GM18951 (cell line): Measurements from ENCODE around the gene TBC1D1.

ENCODE experiments used
- POLR2A ChIP-seq: IDR thresholded peaks from 4 replicates; pipeline ENCODE4 v1.6.1; 2011; ENCODE audit warnings: mild to moderate bottlenecking; ENCODE audit not compliant: insufficient read length, insufficient read depth; ENCODE audit errors: extremely low read depth
- in situ Hi-C: fragments of 300-500 bp; cut with MboI; formaldehyde crosslinking; loops from one replicate; pipeline ENCODE4 v1.12.0; 2022; ENCODE audit warnings: low sequenced_read_pairs, mixed read lengths, inconsistent platforms; ENCODE audit not compliant: unreplicated experiment

Gene TBC1D1

DNA sequence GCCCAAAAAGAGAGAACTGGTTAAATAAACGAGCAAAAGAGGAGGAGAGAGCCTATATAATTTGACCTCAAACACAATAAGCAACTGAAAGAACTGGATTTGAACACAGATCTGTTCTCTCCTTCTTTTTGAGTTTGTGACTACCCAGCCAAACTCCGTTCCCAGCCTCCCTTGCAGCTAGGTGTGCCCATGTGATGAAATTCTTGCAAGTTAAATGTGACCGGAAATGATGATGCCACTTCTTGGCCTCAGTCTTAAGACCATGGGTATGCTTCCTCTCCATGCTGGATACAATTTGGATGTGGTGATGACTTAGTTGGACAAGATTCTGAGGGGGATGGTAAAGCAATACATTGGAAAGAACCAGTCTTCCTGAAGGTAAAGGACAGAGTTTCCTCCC, 273.5 kb downstream of the TBC1D1 start:
- in situ Hi-C loops: no loop called here
- TF ChIP-seq POLR2A: no peak

DNA sequence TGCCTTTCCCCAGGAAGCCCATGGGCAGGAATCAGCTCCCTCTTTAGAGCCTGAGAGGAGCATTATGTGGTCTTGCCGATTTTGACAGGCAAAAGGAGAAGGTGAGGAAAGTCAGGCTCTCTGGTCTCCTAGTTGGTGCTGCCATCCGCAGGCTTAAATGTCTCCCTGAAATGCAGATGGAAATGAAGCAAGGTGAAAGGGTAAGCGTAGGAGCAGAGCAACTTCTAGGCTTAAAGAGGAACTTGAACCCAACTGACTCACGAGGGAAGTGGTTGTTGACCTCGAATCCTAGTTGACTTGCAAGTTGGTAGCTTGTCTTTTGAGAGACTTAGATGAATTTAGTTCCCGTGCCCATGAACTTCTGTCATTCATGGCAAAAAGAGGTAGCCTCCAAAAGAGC, 275.2 kb downstream of the TBC1D1 start:
- TF ChIP-seq POLR2A: no peak
- in situ Hi-C loops: no loop called here

DNA sequence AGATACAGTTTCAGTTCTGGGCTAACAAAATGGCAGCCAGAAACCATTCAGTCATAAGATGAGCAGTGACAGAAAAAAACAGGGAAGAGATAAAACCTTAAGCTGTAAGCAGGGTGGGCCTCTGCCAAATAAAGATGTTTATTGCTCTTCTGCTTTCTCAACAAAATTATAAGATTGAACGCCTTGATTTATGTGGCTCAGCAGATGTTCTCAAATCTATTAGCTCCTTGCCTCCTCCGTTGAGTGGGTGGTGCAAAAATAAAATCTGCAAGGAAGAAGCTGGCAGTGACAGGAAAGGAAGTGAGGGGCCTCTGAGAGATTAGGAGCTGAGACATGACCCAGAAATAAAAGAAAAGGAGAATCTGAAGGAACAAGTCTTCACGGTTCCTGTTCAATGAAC, 275.9 kb downstream of the TBC1D1 start:
- in situ Hi-C loops: no loop called here
- TF ChIP-seq POLR2A: no peak

DNA sequence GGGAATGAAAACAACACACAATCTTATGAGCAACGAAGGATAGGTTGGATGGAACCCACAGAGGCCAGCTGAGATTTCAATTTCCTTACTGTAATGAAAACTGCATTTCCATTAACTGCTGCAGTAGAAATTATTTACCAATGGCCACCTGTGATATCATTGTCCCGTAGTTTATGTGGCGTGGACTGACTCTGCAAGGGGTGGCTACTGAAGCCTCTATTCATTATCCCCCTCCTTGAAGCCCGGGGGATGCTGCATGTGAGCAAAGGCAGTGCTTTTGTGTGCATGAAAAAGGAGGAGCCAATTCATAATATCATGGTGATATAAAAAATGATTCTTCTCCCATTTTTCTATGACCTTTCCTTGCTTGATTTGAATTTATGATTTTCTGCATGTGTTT, 277.1 kb downstream of the TBC1D1 start:
- no peak for TF ChIP-seq POLR2A
- in situ Hi-C loops: no loop called here

DNA sequence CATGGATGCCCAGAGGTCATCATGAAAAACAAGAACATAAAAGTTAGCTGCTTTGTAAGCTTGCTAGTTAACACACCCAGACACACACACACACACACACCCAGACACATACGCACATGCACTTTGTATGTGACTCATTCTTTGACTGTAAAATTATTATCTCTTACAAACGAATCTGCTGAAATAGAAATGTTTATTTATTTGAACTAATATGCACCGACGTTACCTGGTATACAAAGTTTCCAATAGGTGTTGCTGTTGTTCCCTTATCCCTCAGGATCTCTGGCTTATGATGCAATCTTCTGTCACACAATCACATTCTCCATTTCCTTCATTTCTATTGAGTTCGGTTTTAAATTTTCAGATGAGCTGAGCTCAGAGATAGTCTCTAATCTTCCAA, 278.6 kb downstream of the TBC1D1 start:
- in situ Hi-C loops: no loop called here
- no peak for TF ChIP-seq POLR2A

DNA sequence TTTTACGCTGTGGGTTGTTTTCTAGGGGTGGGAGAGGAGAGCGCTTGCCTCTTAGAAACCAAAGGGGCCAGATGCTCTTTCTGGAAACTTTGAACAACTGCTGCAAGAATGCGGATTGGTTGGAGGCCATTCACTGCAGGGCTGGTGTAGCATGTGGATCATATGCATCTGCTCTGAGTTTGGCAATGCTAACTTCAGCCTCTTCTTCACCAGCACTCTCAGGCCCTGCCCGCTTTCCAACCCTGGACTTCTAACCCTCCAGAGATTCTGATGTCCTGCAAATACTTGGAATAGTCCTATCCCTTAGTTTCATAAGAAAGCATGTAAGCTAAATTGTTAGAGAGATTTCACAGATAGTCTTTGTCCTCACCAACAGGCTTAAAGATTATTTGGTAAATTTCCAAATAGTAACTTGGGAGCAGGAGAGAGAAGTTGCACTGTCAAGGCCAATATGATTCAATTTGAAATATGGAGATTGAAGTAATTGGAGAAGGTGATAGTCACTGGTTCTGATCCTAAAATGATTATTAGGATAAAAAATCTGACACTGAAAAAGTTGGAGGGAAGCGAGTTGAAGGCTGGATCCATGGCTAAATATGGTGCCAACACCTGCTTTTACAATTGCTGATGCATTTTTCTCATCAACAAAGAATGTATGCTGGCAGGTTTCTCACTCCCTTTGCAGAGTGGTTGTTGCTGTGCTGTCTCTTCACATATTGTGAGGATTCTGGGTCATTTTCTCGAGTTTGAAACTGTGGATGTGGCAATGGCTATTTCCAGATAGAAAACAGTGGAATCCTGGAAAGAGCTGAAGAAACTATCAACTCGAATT, 279.7 kb downstream of the TBC1D1 start:
- no peak for TF ChIP-seq POLR2A
- in situ Hi-C loops: loop anchor here (10.0 kb wide), 2 partner anchors 504 to 564 kb away; no protein-coding TSS in a partner anchor

DNA sequence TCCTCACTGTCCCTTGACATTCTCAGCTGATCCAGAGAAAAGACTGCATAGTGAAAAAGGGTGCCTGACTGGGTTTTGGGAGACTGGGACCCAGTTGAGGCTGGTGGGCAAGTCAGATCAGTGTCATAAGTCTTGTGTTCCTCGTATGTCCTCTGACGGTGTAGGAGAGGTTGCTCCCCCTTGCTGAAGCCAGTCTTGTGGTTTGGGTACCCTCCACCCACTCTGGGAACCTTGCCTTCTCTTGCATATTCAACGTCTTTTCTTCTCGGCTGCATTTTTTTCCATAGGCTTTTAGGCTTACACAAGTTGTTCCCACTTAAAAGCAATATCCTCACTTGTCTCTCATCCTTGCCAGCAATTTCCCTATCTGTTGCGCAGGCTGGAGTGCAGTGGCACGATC, 281.2 kb downstream of the TBC1D1 start:
- in situ Hi-C loops: loop anchor here (10.0 kb wide), 2 partner anchors 503 to 563 kb away; no protein-coding TSS in a partner anchor
- no peak for TF ChIP-seq POLR2A

DNA sequence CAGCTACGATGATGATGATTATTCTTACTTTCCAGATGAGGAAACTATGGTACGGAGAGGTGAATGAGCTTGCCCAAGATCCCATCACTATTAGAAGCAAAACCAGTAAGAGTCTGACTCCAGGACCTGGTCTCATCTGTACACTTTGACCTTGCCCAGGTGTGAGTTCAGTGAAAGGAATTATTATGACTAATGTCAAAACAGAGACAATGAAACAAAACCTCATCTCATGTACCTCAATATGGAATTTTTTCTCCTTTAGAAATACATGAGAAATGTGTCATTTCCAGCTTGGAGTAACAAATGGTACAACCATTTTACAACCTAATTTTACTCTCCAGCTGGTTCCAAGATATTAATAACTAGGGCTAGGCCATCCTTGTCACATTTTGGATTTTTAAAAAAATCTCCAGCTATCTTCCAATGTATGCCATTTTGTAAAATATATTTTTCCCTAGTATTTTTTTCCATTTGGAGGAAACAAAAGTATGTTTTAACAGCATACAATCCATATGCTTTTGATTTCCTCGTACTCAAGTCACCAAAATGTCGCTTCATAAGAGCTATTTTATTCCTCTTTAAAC, 283.1 kb downstream of the TBC1D1 start:
- TF ChIP-seq POLR2A: no peak
- in situ Hi-C loops: loop anchor here (10.0 kb wide), 2 partner anchors 501 to 561 kb away; no protein-coding TSS in a partner anchor

DNA sequence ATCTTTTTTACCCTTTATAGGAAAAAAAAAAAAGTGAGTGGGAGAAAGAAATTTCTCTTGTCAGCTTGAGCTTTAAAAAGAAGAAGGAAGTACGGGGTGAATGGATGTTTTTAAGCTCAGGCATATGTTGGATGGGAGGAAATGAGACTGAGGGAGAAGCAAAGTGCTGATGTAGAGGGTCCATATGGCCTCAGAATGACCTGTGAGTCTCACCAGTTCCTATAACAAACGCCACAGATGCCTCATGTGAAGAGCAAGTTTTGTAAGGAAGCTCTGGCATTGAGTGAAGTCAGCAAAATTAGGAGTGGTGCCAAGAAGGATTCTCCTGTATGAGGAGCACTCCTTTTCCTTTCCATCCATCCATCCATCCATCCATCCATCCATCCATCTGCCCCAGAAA, 283.9 kb downstream of the TBC1D1 start:
- in situ Hi-C loops: loop anchor here (10.0 to 25.0 kb wide), 3 partner anchors 500 to 688 kb away; partner anchors contain the start of genes FAM114A1 and TLR6
- no peak for TF ChIP-seq POLR2A

DNA sequence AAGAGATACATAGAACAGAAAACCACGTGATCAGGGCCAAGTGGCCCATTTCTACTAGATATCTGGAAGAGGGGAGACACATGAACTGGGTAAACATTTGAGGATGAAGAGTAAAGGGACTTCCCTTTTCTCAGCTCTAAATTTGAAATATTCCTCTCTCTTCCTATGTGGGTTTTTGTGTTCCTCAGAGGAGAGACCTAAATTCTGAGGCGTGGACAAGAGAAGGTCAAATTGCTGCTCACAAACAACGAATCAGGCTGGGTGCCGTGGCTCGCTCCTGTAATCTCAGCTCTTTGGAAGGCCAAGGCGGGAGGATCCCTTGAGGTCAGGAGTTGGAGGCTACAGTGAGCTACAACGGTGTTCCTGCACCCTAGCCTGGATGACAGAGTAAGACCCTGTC, 285.3 kb downstream of the TBC1D1 start:
- in situ Hi-C loops: loop anchor here (10.0 to 25.0 kb wide), 3 partner anchors 499 to 686 kb away; partner anchors contain the start of genes FAM114A1 and TLR6
- TF ChIP-seq POLR2A: no peak

DNA sequence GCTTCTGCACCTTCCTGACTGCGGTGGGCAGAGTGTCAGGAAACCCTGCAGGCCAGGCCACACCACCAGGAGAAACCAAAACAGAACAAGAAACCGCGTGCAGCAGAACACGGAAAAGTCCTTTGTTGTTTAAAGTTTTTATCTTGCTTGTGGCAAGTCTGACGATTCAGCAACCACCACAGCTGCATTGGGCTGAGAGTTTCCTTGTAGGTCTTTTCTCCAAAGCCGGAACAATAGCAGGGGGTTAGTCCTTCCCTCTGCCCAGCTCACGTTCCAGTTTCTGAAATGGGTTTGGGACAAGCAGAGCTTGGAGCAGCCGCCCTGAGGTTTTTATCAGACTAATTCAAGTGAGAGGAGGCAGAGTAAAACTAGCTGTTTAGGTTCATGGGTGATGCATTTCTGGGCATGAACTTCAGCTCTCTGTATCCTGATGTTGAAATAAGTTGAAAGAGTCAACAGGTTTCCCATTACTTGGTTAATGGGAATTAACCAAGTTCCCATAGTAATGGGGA, 286.2 kb downstream of the TBC1D1 start:
- TF ChIP-seq POLR2A: no peak
- in situ Hi-C loops: loop anchor here (10.0 to 25.0 kb wide), 3 partner anchors 498 to 685 kb away; partner anchors contain the start of genes FAM114A1 and TLR6

DNA sequence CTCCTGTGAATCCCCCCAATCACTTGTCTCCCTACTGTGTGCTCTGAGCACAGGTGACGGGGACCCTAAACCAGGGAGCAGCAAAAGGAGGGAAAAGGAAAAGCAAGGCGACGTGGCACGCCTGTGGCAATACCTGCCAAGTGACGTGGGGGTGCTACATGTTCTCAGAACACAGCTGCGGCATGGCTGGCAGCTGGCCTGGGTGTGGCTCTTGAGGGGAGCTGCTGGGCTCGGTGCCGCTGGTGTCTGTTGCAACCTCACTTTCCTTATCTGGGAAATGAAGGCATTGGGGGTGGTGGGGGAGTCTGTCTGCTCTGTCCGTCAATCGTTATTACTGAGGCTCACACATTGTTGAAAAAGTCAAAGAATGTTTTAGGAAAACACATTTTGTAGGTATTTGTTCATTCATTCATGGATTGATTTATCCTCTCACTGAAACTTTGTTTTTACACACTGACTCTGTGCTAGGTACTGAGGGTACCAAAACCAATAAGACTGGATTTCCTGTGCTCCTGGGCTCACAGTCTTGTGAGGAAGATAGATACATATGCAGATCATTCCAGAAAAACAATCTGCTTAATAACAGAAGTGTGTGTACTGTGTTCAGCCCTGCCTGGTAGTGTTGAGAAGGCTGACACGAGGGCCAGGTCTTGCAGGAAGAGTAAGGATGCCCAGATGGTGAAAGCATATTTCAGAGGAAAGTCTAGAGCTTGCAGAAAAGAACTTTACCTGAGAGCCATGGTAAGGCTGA, 286.9 kb downstream of the TBC1D1 start:
- TF ChIP-seq POLR2A: no peak
- in situ Hi-C loops: loop anchor here (10.0 to 25.0 kb wide), 3 partner anchors 497 to 684 kb away; partner anchors contain the start of genes FAM114A1 and TLR6
